ENCODE results near the gene UHRF2.

GRCh38 chr9:6525326-6526045 is 112.5 kb downstream of the UHRF2 start:
- TF ChIP-seq POLR2A (IDR thresholded peaks at IDR 0.05; ENCODE audit: low read depth, low read length) = no peak
- no peak for TF ChIP-seq POLR2AphosphoS5 (IDR thresholded peaks at IDR 0.05; ENCODE audit: low read depth, low read length)

Measured in GM12892 (cell line).